LNCAP (cell line): ENCODE measurements around the gene CD160.

Experiments used
- CTCF ChIP-seq: fragments of 450-650 bp; IDR thresholded peaks from 2 replicates; pipeline ENCODE4 v1.5.1; 2017; ENCODE audit warnings: mild to moderate bottlenecking

CD160 gene

GRCh38 chr1:145695821-145696629 is 23.3 kb upstream of the CD160 start:
- no peak for TF ChIP-seq CTCF

- no peak for TF ChIP-seq CTCF
These were observed 22.7 kb upstream of the CD160 start for GRCh38 chr1:145696630-145696960.

- no peak for TF ChIP-seq CTCF
These were observed 17.9 kb upstream of the CD160 start for GRCh38 chr1:145701306-145701862.

- TF ChIP-seq CTCF: no peak
These were observed 17.2 kb upstream of the CD160 start for GRCh38 chr1:145702052-145702451.

- TF ChIP-seq CTCF: no peak
These were observed 16.5 kb upstream of the CD160 start for GRCh38 chr1:145702826-145703225.

GRCh38 chr1:145705622-145706021 is 13.7 kb upstream of the CD160 start:
- TF ChIP-seq CTCF: no peak

GRCh38 chr1:145706086-145706664 is 13.1 kb upstream of the CD160 start:
- TF ChIP-seq CTCF: no peak
